Kidney epithelial cell (primary cell): ENCODE data around the gene PIGS. TPM values are rescaled to one million over a fixed set of nuclear protein-coding genes. Genes with fewer than 3 reads are reported as not detected.

Source experiments
- DNase-seq: peaks from one replicate; pipeline ENCODE4 v3.0.0-alpha.2; 2010; ENCODE audit warnings: low read depth
- H3K27me3 ChIP-seq: 2 replicates; pipeline ENCODE4 v1.6.0; 2011; ENCODE audit warnings: low read length; ENCODE audit not compliant: control insufficient read depth, insufficient read depth
- H3K36me3 ChIP-seq: 2 replicates; pipeline ENCODE4 v1.5.1; 2011; ENCODE audit warnings: low read length; ENCODE audit not compliant: control insufficient read depth, insufficient read depth
- H3K4me3 ChIP-seq: 2 replicates; pipeline ENCODE4 v1.5.1; 2011; ENCODE audit warnings: low read depth, mild to moderate bottlenecking, control low read depth, low read length
- CTCF ChIP-seq: IDR thresholded peaks from 2 replicates; pipeline ENCODE4 v1.5.1; 2011; ENCODE audit warnings: mild to moderate bottlenecking, moderate library complexity, low read length, control low read depth, inconsistent platforms; ENCODE audit not compliant: insufficient read depth, poor library complexity, severe bottlenecking
- total RNA-seq: library from RNA; depleted of rRNA; stranded (reverse); fragments of >200 nt; gene quantifications from 2 replicates; pipeline ENCODE4 v1.2.3, GENCODE V29; 2015

Gene PIGS
- total RNA-seq, 1 donor from 2014 or later = 52.9 TPM

- no peak for TF ChIP-seq CTCF
- H3K36me3 ChIP-seq = no peaks in the 10 kb centered on the region
- peaks cover 23% of the 10 kb centered on the region for H3K27me3 ChIP-seq
- no peak for DNase-seq
- no peak overlapping the region for H3K4me3 ChIP-seq
These were observed 38.1 kb downstream of the PIGS start for GRCh38 chr17:28533091-28533807.

GRCh38 chr17:28532050-28532960 lies 39.0 kb downstream of the PIGS start:
- Histone ChIP-seq H3K36me3 (no peaks in the 10 kb centered on the region), H3K27me3 (peaks cover 16% of the 10 kb centered on the region), H3K4me3 (no peak overlapping the region)
- no peak for TF ChIP-seq CTCF
- no peak for DNase-seq

GRCh38 chr17:28530926-28531325 lies 40.4 kb downstream of the PIGS start:
- peaks cover 14% of the 10 kb centered on the region for H3K27me3 ChIP-seq
- no peaks in the 10 kb centered on the region for H3K36me3 ChIP-seq
- H3K4me3 ChIP-seq = no peak overlapping the region
- TF ChIP-seq CTCF = no peak
- DNase-seq = no peak

GRCh38 chr17:28530250-28530649 lies 41.1 kb downstream of the PIGS start:
- Histone ChIP-seq H3K4me3 (no peak overlapping the region), H3K36me3 (no peaks in the 10 kb centered on the region), H3K27me3 (peaks cover 13% of the 10 kb centered on the region)
- no peak for DNase-seq
- TF ChIP-seq CTCF = no peak

- H3K36me3 ChIP-seq = no peaks in the 10 kb centered on the region
- H3K27me3 ChIP-seq = peaks cover 8% of the 10 kb centered on the region
These were observed 42.3 kb downstream of the PIGS start for GRCh38 chr17:28529013-28529400.

More at GRCh38 chr17:28529013-28529400, 42.3 kb downstream of the PIGS start:
- no peak for TF ChIP-seq CTCF
- DNase-seq = no peak
- no peak overlapping the region for H3K4me3 ChIP-seq
